GM12874 (cell line): ENCODE data around the gene RAP1A.
A peak's percentile ranks its signal among the peaks of the same experiment; 100 is the strongest.

Experiments
- TF ChIP-seq, protein P1 (sequence below): IDR thresholded peaks from 2 replicates; pipeline ENCODE4 v1.5.1; 2011; ENCODE audit warnings: low read depth, mild to moderate bottlenecking, control low read depth, low read length, moderate library complexity; ENCODE audit not compliant: insufficient read depth

RAP1A gene

DNA sequence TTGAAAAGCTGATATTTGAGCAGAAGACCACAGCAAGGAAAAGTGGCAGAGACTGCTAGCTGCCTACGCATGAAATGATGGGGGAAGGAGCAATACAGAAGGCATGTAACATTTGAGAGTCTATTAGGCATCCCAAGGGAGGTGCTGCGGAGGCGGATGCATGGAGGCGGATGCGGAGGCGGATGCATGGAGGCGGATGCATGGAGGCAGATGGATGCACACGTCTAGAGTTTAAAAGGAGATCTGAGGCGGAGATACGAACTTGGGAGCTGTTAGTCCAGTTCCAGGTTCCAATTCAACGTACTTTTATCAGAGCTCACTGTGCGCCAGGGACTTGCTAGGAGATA is 135.4 kb downstream of the RAP1A start:
- TF ChIP-seq, protein P1, sequence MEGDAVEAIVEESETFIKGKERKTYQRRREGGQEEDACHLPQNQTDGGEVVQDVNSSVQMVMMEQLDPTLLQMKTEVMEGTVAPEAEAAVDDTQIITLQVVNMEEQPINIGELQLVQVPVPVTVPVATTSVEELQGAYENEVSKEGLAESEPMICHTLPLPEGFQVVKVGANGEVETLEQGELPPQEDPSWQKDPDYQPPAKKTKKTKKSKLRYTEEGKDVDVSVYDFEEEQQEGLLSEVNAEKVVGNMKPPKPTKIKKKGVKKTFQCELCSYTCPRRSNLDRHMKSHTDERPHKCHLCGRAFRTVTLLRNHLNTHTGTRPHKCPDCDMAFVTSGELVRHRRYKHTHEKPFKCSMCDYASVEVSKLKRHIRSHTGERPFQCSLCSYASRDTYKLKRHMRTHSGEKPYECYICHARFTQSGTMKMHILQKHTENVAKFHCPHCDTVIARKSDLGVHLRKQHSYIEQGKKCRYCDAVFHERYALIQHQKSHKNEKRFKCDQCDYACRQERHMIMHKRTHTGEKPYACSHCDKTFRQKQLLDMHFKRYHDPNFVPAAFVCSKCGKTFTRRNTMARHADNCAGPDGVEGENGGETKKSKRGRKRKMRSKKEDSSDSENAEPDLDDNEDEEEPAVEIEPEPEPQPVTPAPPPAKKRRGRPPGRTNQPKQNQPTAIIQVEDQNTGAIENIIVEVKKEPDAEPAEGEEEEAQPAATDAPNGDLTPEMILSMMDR, result no peak

DNA sequence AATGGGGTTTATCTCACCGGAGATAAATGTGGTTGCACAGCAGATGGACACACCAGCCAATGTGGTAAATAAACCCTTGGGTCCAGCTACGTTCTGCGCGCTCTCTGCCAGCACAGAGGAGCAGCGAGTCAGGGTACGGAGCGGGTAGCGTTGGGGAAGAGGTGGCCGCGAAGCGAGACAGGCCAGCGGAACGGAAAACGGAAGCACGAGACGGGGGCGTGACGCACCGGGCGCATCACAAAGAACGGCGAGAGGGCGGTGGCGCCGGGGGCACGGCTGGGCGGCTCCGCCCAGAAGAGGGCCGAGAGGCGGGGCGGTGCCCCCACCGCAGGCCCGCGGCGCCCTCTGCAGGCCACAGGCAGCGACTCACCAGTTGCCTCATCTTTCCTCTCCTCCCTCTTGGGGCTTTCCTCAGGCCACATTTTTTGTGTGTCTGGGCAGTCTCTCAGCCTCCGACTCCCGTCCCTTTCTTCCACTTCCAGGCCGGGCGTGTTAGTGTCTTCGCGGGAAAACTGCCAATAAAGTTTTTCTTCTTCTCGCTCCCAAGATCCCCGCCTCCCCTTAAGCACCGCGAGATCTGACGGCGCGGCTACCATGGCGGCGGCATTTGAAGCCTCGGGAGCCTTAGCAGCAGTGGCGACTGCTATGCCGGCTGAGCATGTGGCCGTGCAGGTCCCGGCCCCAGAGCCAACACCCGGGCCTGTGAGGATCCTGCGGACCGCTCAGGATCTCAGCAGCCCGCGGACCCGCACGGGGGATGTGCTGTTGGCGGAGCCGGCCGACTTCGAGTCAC is 135.9 kb downstream of the RAP1A start, which contains the start of gene DDX20:
Gene DDX20 (plus strand): TSS at position 571 of the 793 bp plus-strand sequence. CDS start 24 bp downstream, at position 595.
- TF ChIP-seq, protein P1, result peak; percentile 93

DNA sequence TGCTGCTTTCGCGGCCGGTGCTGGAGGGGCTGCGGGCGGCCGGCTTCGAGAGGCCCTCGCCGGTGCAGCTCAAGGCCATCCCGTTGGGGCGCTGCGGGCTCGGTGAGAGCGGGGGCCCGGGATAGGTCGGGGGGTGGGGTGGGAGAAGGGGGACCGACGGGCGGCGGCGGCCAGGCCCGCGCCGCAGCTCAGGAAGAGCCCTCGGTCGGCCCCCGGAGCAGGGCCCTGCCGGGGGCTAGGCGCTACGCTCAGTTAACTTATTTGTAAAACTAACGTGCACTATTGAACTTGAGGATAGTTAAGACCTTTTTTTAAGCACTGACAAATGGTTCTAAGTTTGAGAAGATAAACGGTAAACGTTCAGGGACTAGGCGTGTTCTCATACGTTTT is 136.5 kb downstream of the RAP1A start:
- TF ChIP-seq, protein P1, result no peak

DNA sequence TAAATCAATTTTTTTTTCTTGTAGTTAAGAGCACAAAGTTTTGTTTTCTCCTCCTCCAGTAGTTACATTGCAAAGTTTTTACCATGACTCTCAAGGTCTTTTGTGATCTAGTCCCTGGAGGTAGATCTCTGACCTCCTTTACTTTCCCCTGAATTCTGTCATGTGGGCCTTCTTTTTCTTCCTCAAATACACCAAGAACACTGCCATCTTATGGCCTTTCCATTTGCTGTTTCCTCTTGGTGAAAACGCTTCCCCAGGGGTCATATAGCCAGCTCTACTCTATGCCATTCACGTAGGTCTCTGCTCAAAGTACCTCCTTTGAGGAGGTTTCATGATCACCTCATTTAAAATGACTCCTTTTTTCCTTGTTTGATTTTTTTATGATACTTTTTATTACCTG is 138.8 kb downstream of the RAP1A start:
- TF ChIP-seq, protein P1, result no peak

GRCh38 chr1:111761717-111762116 is 142.1 kb downstream of the RAP1A start:
- TF ChIP-seq, protein P1, result no peak

DNA sequence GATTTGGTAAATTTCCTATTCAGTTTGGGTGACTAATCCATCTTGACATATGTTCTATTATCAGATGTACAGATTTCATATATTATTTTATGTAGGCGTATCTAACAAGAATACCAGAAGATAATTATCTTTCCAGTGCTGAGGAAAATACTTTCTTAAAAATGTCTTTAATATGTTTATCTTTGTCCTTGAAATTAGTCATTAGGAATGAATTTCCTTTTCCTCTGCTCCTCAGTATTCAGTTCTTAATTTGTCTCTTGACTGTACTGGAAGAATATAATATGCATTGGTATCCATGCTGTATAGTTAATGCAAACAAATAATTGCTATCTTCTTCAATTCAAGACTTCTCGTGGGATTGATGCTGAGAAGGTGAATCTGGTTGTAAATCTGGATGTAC is 142.7 kb downstream of the RAP1A start:
- TF ChIP-seq, protein P1, result no peak
